ENCODE data around the gene DGKZ. TPM values are rescaled to one million over a fixed set of nuclear protein-coding genes. Genes with fewer than 3 reads are reported as not detected.

The DGKZ gene
- total and polyA plus RNA-seq, 2 of the 13 experiments (the other 11 are each of a cell fraction or from before 2014, with no cell fraction given): 15.8 to 20.7 TPM

- no peak for TF ChIP-seq NONO (IDR thresholded peaks at IDR 0.05)
- TF ChIP-seq NONO (CRISPR knock-in tag; conservative IDR thresholded peaks at IDR 0.05): no peak
- 0 out of 2 replicates have a peak, but pooled peaks have one; percentile 32 for TF ChIP-seq PHF20 (CRISPR knock-in tag; IDR thresholded peaks at IDR 0.05)
- TF ChIP-seq HNF1A (IDR thresholded peaks at IDR 0.05; ENCODE audit: low read depth): no peak
- no peak for TF ChIP-seq HNF1A (CRISPR knock-in tag; IDR thresholded peaks at IDR 0.05; ENCODE audit: borderline replicate concordance)
- no peak for TF ChIP-seq ZNF326 (CRISPR knock-in tag; IDR thresholded peaks at IDR 0.05; ENCODE audit: borderline replicate concordance)
- no peak for TF ChIP-seq MIER3 (CRISPR knock-in tag; IDR thresholded peaks at IDR 0.05; ENCODE audit: borderline replicate concordance)
- TF ChIP-seq RFXAP (CRISPR knock-in tag; IDR thresholded peaks at IDR 0.05; ENCODE audit: borderline replicate concordance): peak; percentile 26; the same call in 1 of the 2 replicates
- no peak for TF ChIP-seq PHF5A (CRISPR knock-in tag; IDR thresholded peaks at IDR 0.05; ENCODE audit: low read depth, unreplicated experiment)
- TF ChIP-seq ZFP36L1 (CRISPR knock-in tag; IDR thresholded peaks at IDR 0.05): no peak
- no peak for TF ChIP-seq MED8 (CRISPR knock-in tag; IDR thresholded peaks at IDR 0.05; ENCODE audit: insufficient replicate concordance)
- TF ChIP-seq HIVEP1 (CRISPR knock-in tag; IDR thresholded peaks at IDR 0.05): peak; percentile 22; the same call in 1 of the 2 replicates
- no peak for TF ChIP-seq GATAD1 (CRISPR knock-in tag; IDR thresholded peaks at IDR 0.05)
- no peak for TF ChIP-seq NCOA2 (CRISPR knock-in tag; IDR thresholded peaks at IDR 0.05)
- TF ChIP-seq ARNT2 (CRISPR knock-in tag; IDR thresholded peaks at IDR 0.05; ENCODE audit: low read depth): peak; percentile 64; the same call in 1 of the 2 replicates
- 0 out of 2 replicates have a peak, but pooled peaks have one; percentile 34 for TF ChIP-seq ZNF724P (CRISPR knock-in tag; IDR thresholded peaks at IDR 0.05; ENCODE audit: borderline replicate concordance)
- TF ChIP-seq SALL1 (CRISPR knock-in tag; IDR thresholded peaks at IDR 0.05): peak; percentile 61
- peak; percentile 15; the same call in 1 of the 2 replicates for TF ChIP-seq ZNF296 (CRISPR knock-in tag; conservative IDR thresholded peaks at IDR 0.05)
- TF ChIP-seq ZNF101 (CRISPR knock-in tag; IDR thresholded peaks at IDR 0.05; ENCODE audit: borderline replicate concordance, low read depth): no peak
- no peak for TF ChIP-seq SRF (IDR thresholded peaks at IDR 0.05; ENCODE audit: low read depth, low read length)
- 0 out of 2 replicates have a peak, but pooled peaks have one; percentile 43 for TF ChIP-seq HOXD1 (CRISPR knock-in tag; IDR thresholded peaks at IDR 0.05)
- TF ChIP-seq DRAP1 (CRISPR knock-in tag; IDR thresholded peaks at IDR 0.05): no peak
- TF ChIP-seq SOX13 (IDR thresholded peaks at IDR 0.05): no peak
- 0 out of 4 replicates have a peak, but pooled peaks of 1 of the 2 experiments have one; percentile 28 for TF ChIP-seq SOX13 (CRISPR knock-in tag; conservative IDR thresholded peaks at IDR 0.05 in 1 of 2, IDR thresholded peaks at IDR 0.05 in 1 of 2)
- no peak for TF ChIP-seq YEATS2 (CRISPR knock-in tag; IDR thresholded peaks at IDR 0.05; ENCODE audit: borderline replicate concordance)
- no peak for TF ChIP-seq REXO4 (CRISPR knock-in tag; IDR thresholded peaks at IDR 0.05; ENCODE audit: borderline replicate concordance)
Observed at GRCh38 chr11:46389450-46390330, 42.4 kb downstream of the DGKZ start (continued).

Data from HepG2 (cell line).